GM19351 (cell line): Measurements from ENCODE around the gene ADPRS.

Experiments
- ATAC-seq: cut with Tn5 transposase; IDR thresholded peaks from one replicate; pipeline ENCODE4 v1.9.1; 2021; ENCODE audit warnings: mild to moderate bottlenecking, moderate library complexity; ENCODE audit not compliant: unreplicated experiment

ADPRS gene

GRCh38 chr1:36088577-36089392 is at the start of gene ADPRS:
Gene ADPRS (plus strand): TSS chr1:36088892. CDS start chr1:36088905, 13 bp downstream.
- peak; percentile 73 for ATAC-seq

GRCh38 chr1:36040238-36040637 is 48.5 kb upstream of the ADPRS start:
- no peak for ATAC-seq

- ATAC-seq: no peak
Observed at GRCh38 chr1:36051821-36052220, 36.9 kb upstream of the ADPRS start.

GRCh38 chr1:36053978-36054377 is 34.7 kb upstream of the ADPRS start:
- no peak for ATAC-seq

- no peak for ATAC-seq
Observed at GRCh38 chr1:36055706-36056105, 33.0 kb upstream of the ADPRS start.

GRCh38 chr1:36062315-36062714 is 26.4 kb upstream of the ADPRS start:
- no peak for ATAC-seq

- ATAC-seq: no peak
Observed at GRCh38 chr1:36067871-36068270, 20.8 kb upstream of the ADPRS start.

- ATAC-seq: no peak
Observed at GRCh38 chr1:36068866-36069265, 19.8 kb upstream of the ADPRS start.

- no peak for ATAC-seq
Observed at GRCh38 chr1:36070349-36070748, 18.3 kb upstream of the ADPRS start.

- ATAC-seq: no peak
Observed at GRCh38 chr1:36076979-36077573, 11.6 kb upstream of the ADPRS start.

- no peak for ATAC-seq
Observed at GRCh38 chr1:36080236-36080635, 8.5 kb upstream of the ADPRS start.

GRCh38 chr1:36080801-36081200 is 7.9 kb upstream of the ADPRS start:
- no peak for ATAC-seq

- ATAC-seq: no peak
Observed at GRCh38 chr1:36081926-36082485, 6.7 kb upstream of the ADPRS start.

GRCh38 chr1:36083219-36083618 is 5.5 kb upstream of the ADPRS start:
- no peak for ATAC-seq

GRCh38 chr1:36083635-36084496 is 4.8 kb upstream of the ADPRS start, which contains the start of gene TEKT2:
Gene TEKT2 (plus strand): TSS chr1:36084094. CDS start chr1:36084922, 828 bp downstream.
- ATAC-seq: no peak

GRCh38 chr1:36084497-36085115 is 4.1 kb upstream of the ADPRS start:
- ATAC-seq: no peak

- no peak for ATAC-seq
Observed at GRCh38 chr1:36085126-36085525, 3.6 kb upstream of the ADPRS start.

- ATAC-seq: no peak
Observed at GRCh38 chr1:36085686-36086526, 2.8 kb upstream of the ADPRS start.

- no peak for ATAC-seq
Observed at GRCh38 chr1:36086529-36087232, 2.0 kb upstream of the ADPRS start.
